Neural crest cell (in vitro differentiated cells): ENCODE measurements around the gene INIP. TPM values are rescaled to one million over a fixed set of nuclear protein-coding genes. Genes with fewer than 3 reads are reported as not detected.

ENCODE experiments used
- DNase-seq: peaks from one replicate; pipeline ENCODE4 v3.0.0; 2021; ENCODE audit warnings: low read depth, mixed read lengths, low spot score
- H3K27ac Mint-ChIP-seq: one replicate; pipeline ENCODE4 v1.8.0; 2021; ENCODE audit warnings: mild to moderate bottlenecking, mixed read lengths; ENCODE audit not compliant: unreplicated experiment
- H3K27me3 Mint-ChIP-seq: 2 replicates; pipeline ENCODE4 v1.8.0; 2021; ENCODE audit warnings: low read depth, mild to moderate bottlenecking, mixed read lengths
- H3K36me3 Mint-ChIP-seq: 2 replicates; pipeline ENCODE4 v1.8.0; 2021; ENCODE audit warnings: low read depth, mild to moderate bottlenecking, mixed read lengths
- H3K4me1 Mint-ChIP-seq: 2 replicates; pipeline ENCODE4 v1.8.0; 2021; ENCODE audit warnings: mixed read lengths
- H3K4me3 Mint-ChIP-seq: one replicate; pipeline ENCODE4 v1.8.0; 2021; ENCODE audit warnings: mild to moderate bottlenecking, mixed read lengths
- H3K9me3 Mint-ChIP-seq: 2 replicates; pipeline ENCODE4 v1.8.0; 2021; ENCODE audit warnings: mixed read lengths
- CTCF ChIP-seq: fragments of 200-600 bp; sonication (generic); conservative IDR thresholded peaks from 2 replicates; pipeline ENCODE4 v1.5.0; 2021; ENCODE audit warnings: antibody characterized with exemption, mild to moderate bottlenecking
- total RNA-seq: library from RNA; stranded (reverse); gene quantifications from 2 replicates; pipeline ENCODE4 v1.2.1, GENCODE V29; 2021

The INIP gene
- total RNA-seq, 1 donor from 2014 or later: 37.7 TPM

- Mint-ChIP-seq H3K4me3 (no peak overlapping the region), H3K4me1 (peaks cover 20% of the 10 kb centered on the region), H3K27me3 (no peaks in the 10 kb centered on the region), H3K36me3 (no peaks in the 10 kb centered on the region), H3K9me3 (no peaks in the 10 kb centered on the region), H3K27ac (no peak overlapping the region)
- DNase-seq: peak; percentile 20
- peak; percentile 64 for TF ChIP-seq CTCF
These were observed 12.0 kb downstream of the INIP start for GRCh38 chr9:112705768-112706427.

GRCh38 chr9:112703304-112703703, 14.6 kb downstream of the INIP start:
- H3K36me3 Mint-ChIP-seq: peaks cover under 1% of the 10 kb centered on the region
- H3K27me3 Mint-ChIP-seq: no peaks in the 10 kb centered on the region
- no peaks in the 10 kb centered on the region for H3K9me3 Mint-ChIP-seq
- TF ChIP-seq CTCF: no peak
- peaks cover 15% of the 10 kb centered on the region for H3K4me1 Mint-ChIP-seq
- no peak for DNase-seq
- no peak overlapping the region for H3K4me3 Mint-ChIP-seq
- H3K27ac Mint-ChIP-seq: no peak overlapping the region

- H3K27ac Mint-ChIP-seq: no peak overlapping the region
- no peak overlapping the region for H3K4me3 Mint-ChIP-seq
- H3K27me3 Mint-ChIP-seq: no peaks in the 10 kb centered on the region
- no peak for DNase-seq
- H3K36me3 Mint-ChIP-seq: peaks cover 16% of the 10 kb centered on the region
- no peaks in the 10 kb centered on the region for H3K9me3 Mint-ChIP-seq
- TF ChIP-seq CTCF: no peak
- H3K4me1 Mint-ChIP-seq: no peaks in the 10 kb centered on the region
These were observed 17.8 kb downstream of the INIP start for GRCh38 chr9:112700085-112700484.

GRCh38 chr9:112699230-112699629, 18.7 kb downstream of the INIP start:
- peaks cover 16% of the 10 kb centered on the region for H3K36me3 Mint-ChIP-seq
- H3K27ac Mint-ChIP-seq: no peak overlapping the region
- H3K27me3 Mint-ChIP-seq: no peaks in the 10 kb centered on the region
- no peak overlapping the region for H3K4me3 Mint-ChIP-seq
- no peak for DNase-seq
- H3K4me1 Mint-ChIP-seq: no peaks in the 10 kb centered on the region
- H3K9me3 Mint-ChIP-seq: no peaks in the 10 kb centered on the region
- no peak for TF ChIP-seq CTCF

GRCh38 chr9:112696461-112696860, 21.5 kb downstream of the INIP start:
- Mint-ChIP-seq H3K4me3 (no peak overlapping the region), H3K4me1 (no peaks in the 10 kb centered on the region), H3K27ac (no peak overlapping the region), H3K36me3 (peaks cover 24% of the 10 kb centered on the region), H3K27me3 (no peaks in the 10 kb centered on the region), H3K9me3 (no peaks in the 10 kb centered on the region)
- no peak for TF ChIP-seq CTCF
- no peak for DNase-seq
